Stimulated activated CD8-positive, alpha-beta memory T cell treated with anti-CD3 and anti-CD28 coated beads, Interleukin-15, amount 100 ng/mL, for 48 hours (primary cell): ENCODE measurements around the gene TLR4.

Experiments
- DNase-seq, 2 donors: peaks; one replicate each; pipeline ENCODE4 v3.0.0-alpha.2; 2020; ENCODE audit warnings: low read depth in 2 of 2

TLR4 gene

DNA sequence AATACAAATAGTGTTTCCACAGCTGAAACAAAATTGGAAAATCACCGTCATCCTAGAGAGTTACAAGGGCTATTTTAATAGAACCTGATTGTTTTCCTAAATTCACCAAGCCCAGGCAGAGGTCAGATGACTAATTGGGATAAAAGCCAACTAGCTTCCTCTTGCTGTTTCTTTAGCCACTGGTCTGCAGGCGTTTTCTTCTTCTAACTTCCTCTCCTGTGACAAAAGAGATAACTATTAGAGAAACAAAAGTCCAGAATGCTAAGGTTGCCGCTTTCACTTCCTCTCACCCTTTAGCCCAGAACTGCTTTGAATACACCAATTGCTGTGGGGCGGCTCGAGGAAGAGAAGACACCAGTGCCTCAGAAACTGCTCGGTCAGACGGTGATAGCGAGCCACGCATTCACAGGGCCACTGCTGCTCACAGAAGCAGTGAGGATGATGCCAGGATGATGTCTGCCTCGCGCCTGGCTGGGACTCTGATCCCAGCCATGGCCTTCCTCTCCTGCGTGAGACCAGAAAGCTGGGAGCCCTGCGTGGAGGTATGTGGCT is at the start of gene TLR4:
Gene TLR4, plus strand, starts transcription at position 380 of the 552 bp plus-strand sequence. Its CDS starts 70 bp downstream, at position 450.
- no peak for DNase-seq

GRCh38 chr9:117656002-117656401 is 48.2 kb upstream of the TLR4 start:
- no peak for DNase-seq

DNA sequence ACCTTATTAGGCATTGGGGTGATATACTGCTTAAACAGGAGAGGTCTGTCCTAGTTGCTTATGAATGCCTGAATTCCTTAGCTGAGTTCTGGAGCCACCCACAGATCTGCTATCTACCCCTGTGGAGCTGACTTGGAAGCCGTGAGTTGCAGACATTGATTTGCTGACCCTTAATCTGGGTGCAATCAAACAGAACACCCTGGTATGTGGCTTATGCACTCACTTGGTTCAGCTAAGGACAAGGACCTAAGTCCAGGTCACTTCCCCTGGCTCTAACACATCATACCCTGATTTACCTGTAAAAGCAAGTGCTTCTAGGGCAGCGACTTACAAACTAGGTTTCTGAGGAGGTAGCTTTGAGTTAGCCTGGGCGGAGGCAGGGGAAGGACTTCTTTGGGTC is 41.6 kb upstream of the TLR4 start:
- DNase-seq: no peak

DNA sequence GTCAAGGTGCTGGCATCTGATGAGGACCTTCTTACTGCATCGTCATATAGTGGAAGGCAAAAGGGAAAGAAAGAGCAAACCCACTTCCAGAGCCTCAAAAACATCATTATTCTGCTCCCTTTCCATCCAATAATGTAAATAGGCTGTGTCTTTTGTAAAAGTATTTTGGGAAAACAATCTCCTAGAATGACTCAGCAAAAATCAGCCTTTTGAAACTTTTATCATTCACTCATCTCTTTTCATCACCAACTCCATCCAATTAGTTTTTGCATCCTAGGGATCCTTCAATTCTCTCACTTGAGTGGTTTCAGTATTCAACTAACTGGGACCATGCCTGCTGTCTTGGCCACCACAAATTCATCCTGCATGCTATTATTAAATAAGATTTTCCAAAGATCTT is 39.8 kb upstream of the TLR4 start:
- DNase-seq: no peak

GRCh38 chr9:117665601-117666385 is 38.4 kb upstream of the TLR4 start:
- no peak for DNase-seq

DNA sequence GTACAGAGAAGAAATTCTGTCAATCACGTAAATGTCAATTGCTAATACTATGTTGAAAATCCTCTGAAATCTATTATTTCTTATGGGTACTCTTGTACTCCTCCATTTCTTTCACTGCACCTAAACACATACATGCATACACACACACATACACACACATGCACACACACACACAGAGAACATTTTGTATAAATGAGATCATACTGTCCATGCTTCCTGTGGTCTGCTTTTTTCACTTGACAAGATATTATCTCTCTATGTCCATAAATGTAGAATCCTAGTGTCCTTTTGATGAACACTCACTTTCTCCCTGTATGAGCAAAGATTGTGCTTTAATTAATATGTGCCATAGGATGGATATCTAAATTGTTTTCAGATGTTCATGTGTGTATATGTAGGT is 32.7 kb upstream of the TLR4 start:
- DNase-seq: no peak

DNA sequence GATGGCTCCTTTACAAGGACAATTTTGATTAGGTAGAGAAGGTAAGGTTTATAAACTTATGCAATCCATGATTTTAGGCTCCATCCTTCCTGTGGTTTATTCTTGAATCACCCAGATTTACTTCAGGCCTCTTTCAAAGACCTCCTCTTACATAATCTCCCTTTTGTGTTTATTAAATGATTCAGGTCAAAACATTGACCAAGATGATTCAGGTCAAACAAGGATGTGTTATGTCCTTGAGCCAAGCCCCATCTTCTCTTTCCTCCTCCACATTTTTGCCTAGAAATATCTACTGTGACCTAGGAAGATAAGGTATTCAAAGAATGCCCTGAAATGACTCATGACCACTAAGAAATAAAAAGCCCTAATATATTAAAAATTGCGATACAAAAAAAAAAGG is 31.8 kb upstream of the TLR4 start:
- DNase-seq: no peak

DNA sequence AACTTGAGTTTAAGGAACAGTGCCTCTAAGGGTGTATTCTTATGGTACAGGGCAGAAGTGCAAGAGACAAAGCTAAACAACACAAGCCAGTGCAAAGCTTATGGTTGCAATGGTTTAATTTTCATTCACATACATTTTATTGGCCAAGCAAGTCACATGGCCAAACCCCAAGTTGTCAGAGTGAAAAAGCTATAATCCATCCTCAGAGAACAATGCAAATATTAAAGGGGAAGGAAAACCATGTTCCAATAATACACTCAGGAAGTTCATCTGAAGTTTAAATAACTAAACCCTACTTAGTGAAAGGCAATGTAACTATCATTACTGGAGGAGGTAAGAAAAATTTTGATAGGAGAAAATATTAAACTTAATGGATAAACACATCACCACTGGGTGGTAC is 26.6 kb upstream of the TLR4 start:
- no peak for DNase-seq

DNA sequence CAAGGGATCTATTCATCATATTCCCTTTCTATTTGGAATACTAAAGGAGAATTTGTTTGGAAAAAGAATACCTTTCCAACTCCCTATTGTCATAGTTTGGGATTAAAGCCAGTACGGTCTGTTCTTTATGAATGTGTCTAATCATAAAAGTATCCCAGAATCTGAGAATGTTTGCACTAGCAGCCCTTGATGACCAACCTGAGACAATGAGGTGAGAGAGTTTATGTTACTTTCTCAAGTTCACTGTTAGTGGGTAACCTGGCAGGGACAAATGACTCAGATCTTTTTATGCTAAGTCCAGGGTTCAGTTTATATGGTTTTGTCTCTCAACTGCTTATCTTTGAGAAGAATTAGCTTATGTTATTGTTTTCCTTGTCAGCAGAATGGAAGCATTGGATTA is 25.3 kb upstream of the TLR4 start:
- DNase-seq: no peak

DNA sequence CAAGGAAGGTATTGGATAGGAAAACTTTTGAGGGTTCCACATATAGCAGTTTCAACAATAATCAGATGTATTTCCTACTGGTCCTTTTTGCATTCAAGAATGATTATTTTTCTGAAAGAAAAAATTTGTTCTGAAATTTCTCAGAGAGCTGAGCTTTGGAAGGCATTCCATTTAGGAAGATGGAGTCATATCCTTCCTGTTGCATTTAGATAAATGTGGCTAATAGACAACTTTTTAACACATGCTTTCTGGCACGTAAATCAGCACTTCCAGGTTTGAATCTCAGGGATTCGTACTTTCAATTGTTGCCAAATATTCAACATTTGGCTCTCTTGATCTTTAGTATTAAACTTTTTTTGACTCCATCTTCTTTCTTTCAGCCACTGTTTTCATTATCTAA is 24.8 kb upstream of the TLR4 start:
- no peak for DNase-seq

DNA sequence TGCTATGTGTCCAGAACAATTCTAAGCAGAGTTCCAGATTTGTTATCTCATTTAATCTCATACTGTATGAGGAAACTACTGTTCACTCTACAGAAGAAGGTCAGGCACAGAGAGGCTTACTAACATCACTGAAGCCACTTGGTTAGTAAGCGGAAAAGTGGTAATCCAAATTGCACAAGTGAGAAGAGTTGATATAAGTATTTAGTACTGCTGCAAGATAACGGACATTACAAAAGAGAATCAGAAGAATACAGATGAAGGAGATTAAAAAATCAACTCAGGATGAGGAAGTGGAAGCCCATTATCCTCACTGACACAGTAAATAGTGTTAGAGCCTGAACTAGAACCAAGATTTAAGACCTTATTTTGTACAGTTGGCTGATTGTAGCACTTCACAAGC is 22.3 kb upstream of the TLR4 start:
- no peak for DNase-seq

GRCh38 chr9:117682955-117683710 is 21.1 kb upstream of the TLR4 start:
- no peak for DNase-seq

- DNase-seq: no peak
Observed at GRCh38 chr9:117687532-117687931, 16.7 kb upstream of the TLR4 start.

GRCh38 chr9:117691367-117691766 is 12.8 kb upstream of the TLR4 start:
- no peak for DNase-seq

DNA sequence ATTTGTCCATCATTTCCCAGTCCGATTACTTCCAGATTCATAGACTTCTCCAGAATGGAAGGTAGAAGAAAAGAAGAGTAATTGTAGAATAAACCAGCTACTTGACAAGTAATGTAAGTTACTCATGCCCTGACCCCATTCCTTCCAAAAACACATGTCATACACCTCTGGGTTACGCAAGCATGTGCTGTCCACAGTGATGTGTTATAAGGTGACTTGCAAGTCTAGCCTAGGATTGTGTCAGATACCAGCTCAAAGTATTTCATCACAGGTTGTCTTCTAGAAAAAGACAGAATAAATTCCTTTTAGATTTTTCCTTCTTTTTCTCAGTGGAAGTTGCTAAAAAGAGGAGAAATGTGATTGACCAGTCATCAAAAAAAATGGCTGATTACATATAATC is 8.0 kb upstream of the TLR4 start:
- no peak for DNase-seq

- no peak for DNase-seq
Observed at GRCh38 chr9:117697046-117697445, 7.2 kb upstream of the TLR4 start.

DNA sequence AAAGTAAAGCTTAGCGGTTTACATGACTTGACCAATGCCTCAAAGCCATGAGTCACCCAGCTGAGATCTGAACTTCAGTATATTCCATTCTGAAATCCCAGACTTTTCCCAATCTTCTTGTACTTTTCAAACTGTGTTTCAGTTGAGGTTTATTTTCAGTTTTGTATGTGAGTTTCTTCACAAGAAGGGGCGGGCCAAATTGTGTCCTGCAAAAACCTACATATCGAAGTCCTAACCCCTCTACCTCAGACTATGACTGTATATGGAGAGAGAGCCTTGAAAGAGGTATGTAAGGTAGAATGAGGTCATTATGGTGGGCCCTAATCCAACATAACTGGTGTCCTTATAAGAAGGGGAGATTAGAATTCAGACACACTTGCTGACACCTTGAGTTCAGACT is 666 bp upstream of the TLR4 start:
- no peak for DNase-seq

DNA sequence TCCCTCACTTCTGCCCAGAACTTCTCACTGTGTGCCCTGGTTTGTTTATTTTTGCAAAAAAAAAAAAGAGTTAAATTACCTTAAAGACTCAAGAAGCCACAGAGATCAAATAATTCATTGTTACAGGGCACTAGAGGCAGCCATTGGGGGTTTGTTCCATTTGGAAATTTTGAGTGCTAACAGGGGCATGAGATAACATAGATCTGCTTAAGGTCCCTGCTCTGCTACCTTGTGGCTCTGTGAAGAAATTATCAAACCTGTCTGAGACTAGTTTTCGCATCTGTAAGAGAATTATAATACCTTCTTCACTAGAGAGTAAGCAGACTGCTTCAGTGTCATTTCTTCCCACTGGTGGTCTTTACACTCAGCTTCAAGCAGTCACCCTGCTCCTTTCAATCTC is 394 bp downstream of the TLR4 start:
- DNase-seq: no peak

GRCh38 chr9:117705386-117705785 is 1.2 kb downstream of the TLR4 start:
- no peak for DNase-seq

- DNase-seq: no peak
Observed at GRCh38 chr9:117706421-117707116, 2.4 kb downstream of the TLR4 start.

DNA sequence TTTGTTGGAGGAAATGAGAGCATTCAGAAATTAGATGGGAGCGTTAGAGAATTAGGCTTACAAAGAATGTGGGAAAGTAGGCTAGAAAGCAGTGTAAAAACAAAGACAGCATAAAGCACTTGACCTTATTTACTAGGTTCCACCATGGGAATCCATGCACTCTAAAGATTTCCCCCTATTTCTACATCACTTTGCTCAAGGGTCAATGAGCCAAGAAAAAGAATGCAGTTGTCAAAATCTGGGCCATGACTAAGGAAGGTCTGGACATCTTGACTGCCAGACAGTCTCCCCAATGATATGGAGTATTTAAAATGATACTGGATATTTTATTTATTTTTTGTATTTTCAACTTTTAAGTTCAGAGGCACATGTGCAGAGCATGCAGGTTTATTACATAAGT is 3.4 kb downstream of the TLR4 start:
- DNase-seq: no peak

DNA sequence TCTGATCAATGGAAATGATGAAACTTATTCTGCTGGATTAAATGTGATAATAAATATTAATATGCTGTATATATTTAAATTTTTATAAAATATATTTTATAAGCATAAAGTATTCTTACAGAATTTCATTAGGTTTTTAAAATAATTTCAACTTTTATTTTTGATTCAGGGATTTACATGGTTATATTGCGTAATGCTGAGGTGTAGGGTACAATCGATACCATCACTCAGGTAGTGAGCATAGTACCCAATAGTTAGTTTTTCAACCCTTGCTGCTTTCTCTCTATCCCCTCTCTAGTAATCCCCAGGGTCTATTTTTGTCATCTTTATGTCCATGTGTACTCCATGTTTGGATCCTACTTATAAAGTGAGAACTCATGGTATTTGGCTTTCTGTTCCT is 5.7 kb downstream of the TLR4 start:
- no peak for DNase-seq
